GM12878 (cell line): ENCODE results near the gene AK4. TPM values are rescaled to one million over a fixed set of nuclear protein-coding genes. Genes with fewer than 3 reads are reported as not detected.

Source experiments
- ATAC-seq: fragments of 200-7000 bp; cut with Tn5 transposase; 3 replicates; pipeline ENCODE4 v1.9.1; 2020; ENCODE audit warnings: mild to moderate bottlenecking, moderate library complexity
- BruUV-seq: library from RNA; stranded (reverse); fragments of 400-500 nt; replicated peaks from 2 replicates; lab custom pipeline; 2021; lab: Mats Ljungman, UMichigan
- CTCF ChIA-PET: fragments of 300-600 bp; sonication (Branson Sonifier 250); formaldehyde crosslinking; extraction: SDS; loops from one replicate; lab custom pipeline; 2021; ENCODE audit warnings: inconsistent platforms; lab: Yijun Ruan, JAX
- POLR2A ChIA-PET: fragments of 350-600 bp; formaldehyde crosslinking; extraction: SDS; loops from one replicate; lab custom pipeline; 2021; ENCODE audit warnings: inconsistent platforms; lab: Charles Lee
- RAD21 ChIA-PET: fragments of 300-600 bp; sonication (Branson Sonifier 250); formaldehyde crosslinking; loops from one replicate; lab custom pipeline; 2023; ENCODE audit warnings: antibody characterized with exemption; ENCODE audit not compliant: unreplicated experiment; lab: Charles Lee
- SMC1A ChIA-PET: fragments of 300-600 bp; sonication (Branson Sonifier 250); formaldehyde crosslinking; loops from one replicate; lab custom pipeline; 2023; ENCODE audit not compliant: unreplicated experiment, uncharacterized antibody; lab: Charles Lee
- DNase-seq: peaks from one replicate; pipeline ENCODE4 v3.0.0-alpha.2; 2011; ENCODE audit warnings: low read depth, low spot score
- FAIRE-seq: peaks from 3 replicates; lab custom pipeline; 2011; peaks lifted over from hg19 to GRCh38; lab: Jason Lieb, UNC
- H2AFZ ChIP-seq: 2 replicates; pipeline ENCODE4 v1.6.0; 2011; ENCODE audit warnings: low read depth, low read length, control low read depth; ENCODE audit not compliant: control insufficient read depth
- H3K27ac ChIP-seq: 2 replicates; pipeline ENCODE4 v1.5.1; 2011; ENCODE audit warnings: control low read depth; ENCODE audit not compliant: control insufficient read depth, insufficient read depth
- H3K27me3 ChIP-seq, 2 experiments: replicated peaks in 1 of 2; 2 replicates each; pipeline versions ENCODE4 v1.6.0 to v1.6.1; 2011; ENCODE audit warnings: low read length in 1 of 2; ENCODE audit not compliant: control insufficient read depth in 2 of 2, insufficient read depth in 2 of 2
- H3K36me3 ChIP-seq, 2 experiments: 2 replicates each; pipeline ENCODE4 v1.5.1; 2011; ENCODE audit warnings: low read length in 1 of 2; ENCODE audit not compliant: control insufficient read depth in 2 of 2, insufficient read depth in 2 of 2
- H3K4me1 ChIP-seq: 2 replicates; pipeline ENCODE4 v1.6.1; 2011; ENCODE audit warnings: mild to moderate bottlenecking, low read length, moderate library complexity, mixed read lengths; ENCODE audit not compliant: control insufficient read depth, insufficient read depth
- H3K4me2 ChIP-seq: 2 replicates; pipeline ENCODE4 v1.6.0; 2011; ENCODE audit warnings: control low read depth; ENCODE audit not compliant: control insufficient read depth, insufficient read depth
- H3K4me3 ChIP-seq: fragments of 200-600 bp; sonication (generic); 2 replicates; pipeline ENCODE4 v1.5.1; 2016
- H3K79me2 ChIP-seq: 2 replicates; pipeline ENCODE4 v1.6.0; 2011; ENCODE audit warnings: low read length; ENCODE audit not compliant: control insufficient read depth, insufficient read depth
- H3K9ac ChIP-seq: 2 replicates; pipeline ENCODE4 v1.8.0; 2011; ENCODE audit warnings: low read length, control low read depth, mixed read lengths; ENCODE audit not compliant: control insufficient read depth, insufficient read depth
- H3K9me3 ChIP-seq: replicated peaks from 3 replicates; pipeline ENCODE4 v1.5.1; 2011; ENCODE audit warnings: mild to moderate bottlenecking, low read length; ENCODE audit not compliant: control insufficient read depth, insufficient read depth
- H4K20me1 ChIP-seq: 2 replicates; pipeline ENCODE4 v1.6.0; 2011; ENCODE audit not compliant: control insufficient read depth, insufficient read depth
- CTCF ChIP-seq, 3 experiments: IDR thresholded peaks in 2 of 3; conservative IDR thresholded peaks in 1 of 3; 2 replicates each; pipeline ENCODE4 v1.5.1; 2011; ENCODE audit warnings: low read depth in 3 of 3, low read length in 3 of 3, mild to moderate bottlenecking in 3 of 3, control low read depth in 2 of 3, moderate library complexity in 2 of 3, inconsistent platforms in 1 of 3, mixed read lengths in 1 of 3; ENCODE audit not compliant: control insufficient read depth in 2 of 3, insufficient read depth in 1 of 3; ENCODE audit errors: extremely low read depth in 1 of 3
- ETV6 ChIP-seq, 2 experiments: fragments of 450-650 bp in 1 of 2; IDR thresholded peaks in 1 of 2; conservative IDR thresholded peaks in 1 of 2; 2 replicates each; pipeline ENCODE4 v1.6.1; 2014; ENCODE audit warnings: antibody characterized with exemption in 1 of 2, borderline replicate concordance in 1 of 2, low read depth in 1 of 2, mild to moderate bottlenecking in 1 of 2, moderate library complexity in 1 of 2
- IKZF2 ChIP-seq, 2 experiments: fragments of 450-650 bp; IDR thresholded peaks; 2 replicates each; pipeline ENCODE4 v1.6.1; 2017; ENCODE audit warnings: mild to moderate bottlenecking in 2 of 2, moderate library complexity in 2 of 2
- PAX8 ChIP-seq: fragments of 450-650 bp; IDR thresholded peaks from 2 replicates; pipeline ENCODE4 v1.6.1; 2017; ENCODE audit warnings: mild to moderate bottlenecking, moderate library complexity
- PML ChIP-seq: IDR thresholded peaks from 2 replicates; pipeline ENCODE4 v1.6.1; 2012; ENCODE audit warnings: low read length, inconsistent platforms
- RBBP5 ChIP-seq: fragments of 200-600 bp; sonication (generic); conservative IDR thresholded peaks from 2 replicates; pipeline ENCODE4 v1.6.1; 2016
- SMC3 ChIP-seq: IDR thresholded peaks from 2 replicates; pipeline ENCODE4 v1.6.1; 2011; ENCODE audit warnings: low read length, improper control_type of control experiment, borderline replicate concordance
- STAT3 ChIP-seq: IDR thresholded peaks from 2 replicates; pipeline ENCODE4 v1.6.1; 2011; ENCODE audit warnings: low read depth, low read length, improper control_type of control experiment
- SUPT20H ChIP-seq: IDR thresholded peaks from 2 replicates; pipeline ENCODE4 v1.6.1; 2011; ENCODE audit warnings: low read depth, mild to moderate bottlenecking, low read length, moderate library complexity, borderline replicate concordance; ENCODE audit not compliant: control insufficient read depth
- ZNF207 ChIP-seq: fragments of 450-650 bp; IDR thresholded peaks from 2 replicates; pipeline ENCODE4 v1.6.1; 2014; ENCODE audit warnings: antibody characterized with exemption, mild to moderate bottlenecking, borderline replicate concordance
- ZNF217 ChIP-seq: fragments of 450-650 bp; IDR thresholded peaks from 2 replicates; pipeline ENCODE4 v1.6.1; 2017; ENCODE audit warnings: antibody characterized with exemption, mild to moderate bottlenecking
- WGBS: methylation state at CpG from one replicate; pipeline ENCODE4 v1.1.6; 2016; ENCODE audit warnings: low lambda C conversion rate; ENCODE audit not compliant: insufficient replicate concordance, insufficient coverage; ENCODE audit errors: missing lambda C conversion rate; 5-methylcytosine and 5-hydroxymethylcytosine counted together
- in situ Hi-C: fragments of 300-500 bp; cut with MboI; formaldehyde crosslinking; loops from 9 replicates; pipeline ENCODE4 v1.14.3; 2018; ENCODE audit warnings: mixed read lengths
- intact Hi-C: fragments of 100-400 bp; cut with micrococcal nuclease; formaldehyde crosslinking; loops from one replicate; pipeline ENCODE4 v1.14.2; 2022; ENCODE audit not compliant: unreplicated experiment
- polyA plus RNA-seq, 11 experiments: library from polyadenylated mRNA; depleted of rRNA in 4 of 11; unstranded in 6 of 11; stranded (reverse) in 5 of 11; fragments of >200 nt; fragmentation: Nextera tagmentation in 4 of 11; fragmentation: Illumina TruSeq in 1 of 11; extraction: Ambion mirVana in 4 of 11; extraction: Trizol in 1 of 11; gene quantifications; 1 replicate in 1 of 11; 2 replicates in 10 of 11; pipeline versions ENCODE4 v1.2.1 to v1.2.3, GENCODE V29; 2011 to 2016; ENCODE audit warnings: inconsistent platforms in 2 of 11, missing spikeins in 2 of 11, low read depth in 1 of 11
- total RNA-seq, 4 experiments: library from RNA; depleted of rRNA in 3 of 4; stranded (reverse); fragments of >200 nt in 3 of 4; fragmentation: Illumina TruSeq in 1 of 4; extraction: Trizol in 1 of 4; gene quantifications; 2 replicates each; pipeline versions ENCODE4 v1.2.1 to v1.2.3, GENCODE V29; 2013 to 2021
- TF ChIP-seq, protein P1 (sequence below): fragments of 450-650 bp; IDR thresholded peaks from 2 replicates; pipeline ENCODE4 v1.6.1; 2014; ENCODE audit warnings: mild to moderate bottlenecking
- TF ChIP-seq, protein P2 (sequence below): IDR thresholded peaks from 2 replicates; pipeline ENCODE4 v1.6.1; 2012; ENCODE audit warnings: low read length, inconsistent platforms

Gene AK4
- total and polyA plus RNA-seq, 10 of the 15 experiments (the other 5 are each of a cell fraction or from before 2014, with no cell fraction given) = 23.9 to 161 (median 49.0) TPM

DNA sequence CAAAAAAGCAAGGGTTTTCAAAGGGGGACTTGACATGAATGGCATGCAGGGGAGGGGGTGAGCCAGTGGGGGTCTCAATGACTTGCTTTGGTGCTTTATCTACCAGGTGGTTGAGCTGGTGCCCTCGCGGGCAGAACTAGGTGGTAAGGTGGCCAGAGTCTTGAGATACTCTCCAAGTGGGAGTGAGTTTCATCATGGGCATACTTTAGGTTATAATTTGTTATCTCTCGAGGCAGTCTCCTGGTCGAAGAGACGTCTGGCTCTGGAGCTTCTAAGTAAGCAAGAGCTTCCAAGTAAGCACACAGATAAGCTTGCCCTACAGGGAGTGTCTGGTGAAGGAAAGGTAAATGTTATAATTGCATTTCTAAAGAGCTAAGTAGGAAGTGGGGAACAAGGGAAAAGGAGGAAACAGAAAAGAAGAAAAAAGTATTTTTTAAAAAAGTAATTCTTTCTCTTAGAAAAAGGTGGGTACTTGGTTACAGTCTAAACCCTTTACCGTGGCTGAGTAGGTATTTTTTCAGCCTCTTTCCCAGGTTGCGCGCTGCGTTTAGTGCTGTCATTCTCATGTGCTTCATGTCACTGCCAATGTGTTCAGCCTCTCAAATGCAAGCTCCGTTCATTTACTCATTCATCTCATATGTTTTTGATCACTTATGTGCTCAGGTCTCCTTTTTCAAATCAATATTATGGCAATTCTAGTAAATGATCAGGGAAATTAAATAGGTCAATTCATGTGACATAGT is 129.8 kb downstream of the AK4 start:
- no peaks in the 10 kb centered on the region for H4K20me1 ChIP-seq
- ChIA-PET RAD21 (no interaction called here), POLR2A (no interaction called here), CTCF (no interaction called here), SMC1A (no interaction called here)
- intact Hi-C loops = no loop called here
- no peaks in the 10 kb centered on the region; a peak in 1 of 4 replicates for H3K27me3 ChIP-seq
- H3K9me3 ChIP-seq = no peaks in the 10 kb centered on the region
- no peaks in the 10 kb centered on the region for H3K36me3 ChIP-seq
- H3K4me1 ChIP-seq = no peaks in the 10 kb centered on the region
- no peak overlapping the region for H3K4me2 ChIP-seq
- no peak for ATAC-seq
- H3K79me2 ChIP-seq = no peaks in the 10 kb centered on the region
- no peak overlapping the region for H3K9ac ChIP-seq
- WGBS = 66% methylated on average over 10 of the region's 10 CpGs
- TF ChIP-seq ZNF217 (no peak), CTCF (IDR thresholded peaks at IDR 0.05 in 2 of 3, conservative IDR thresholded peaks at IDR 0.05 in 1 of 3; ENCODE audit: control insufficient read depth in 2 of 3, extremely low read depth in 1 of 3, insufficient read depth in 1 of 3, low read depth in 3 of 3, low read length in 3 of 3) (no peak), ZNF207 (no peak), PML (no peak), STAT3 (no peak), SMC3 (no peak), SUPT20H (no peak), ETV6 (conservative IDR thresholded peaks at IDR 0.05 in 1 of 2, IDR thresholded peaks at IDR 0.05 in 1 of 2; ENCODE audit: borderline replicate concordance in 1 of 2, low read depth in 1 of 2) (no peak), RBBP5 (no peak), IKZF2 (IDR thresholded peaks at IDR 0.05) (no peak), PAX8 (no peak)
- TF ChIP-seq, protein P1, sequence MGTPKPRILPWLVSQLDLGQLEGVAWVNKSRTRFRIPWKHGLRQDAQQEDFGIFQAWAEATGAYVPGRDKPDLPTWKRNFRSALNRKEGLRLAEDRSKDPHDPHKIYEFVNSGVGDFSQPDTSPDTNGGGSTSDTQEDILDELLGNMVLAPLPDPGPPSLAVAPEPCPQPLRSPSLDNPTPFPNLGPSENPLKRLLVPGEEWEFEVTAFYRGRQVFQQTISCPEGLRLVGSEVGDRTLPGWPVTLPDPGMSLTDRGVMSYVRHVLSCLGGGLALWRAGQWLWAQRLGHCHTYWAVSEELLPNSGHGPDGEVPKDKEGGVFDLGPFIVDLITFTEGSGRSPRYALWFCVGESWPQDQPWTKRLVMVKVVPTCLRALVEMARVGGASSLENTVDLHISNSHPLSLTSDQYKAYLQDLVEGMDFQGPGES = no peak
- TF ChIP-seq, protein P2, sequence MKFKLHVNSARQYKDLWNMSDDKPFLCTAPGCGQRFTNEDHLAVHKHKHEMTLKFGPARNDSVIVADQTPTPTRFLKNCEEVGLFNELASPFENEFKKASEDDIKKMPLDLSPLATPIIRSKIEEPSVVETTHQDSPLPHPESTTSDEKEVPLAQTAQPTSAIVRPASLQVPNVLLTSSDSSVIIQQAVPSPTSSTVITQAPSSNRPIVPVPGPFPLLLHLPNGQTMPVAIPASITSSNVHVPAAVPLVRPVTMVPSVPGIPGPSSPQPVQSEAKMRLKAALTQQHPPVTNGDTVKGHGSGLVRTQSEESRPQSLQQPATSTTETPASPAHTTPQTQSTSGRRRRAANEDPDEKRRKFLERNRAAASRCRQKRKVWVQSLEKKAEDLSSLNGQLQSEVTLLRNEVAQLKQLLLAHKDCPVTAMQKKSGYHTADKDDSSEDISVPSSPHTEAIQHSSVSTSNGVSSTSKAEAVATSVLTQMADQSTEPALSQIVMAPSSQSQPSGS = no peak
- no peak overlapping the region for H2AFZ ChIP-seq
- no peak for DNase-seq
- BruUV-seq = no TSS peak
- no peak for FAIRE-seq
- in situ Hi-C loops = no loop called here
- no peak overlapping the region for H3K27ac ChIP-seq
- no peak overlapping the region for H3K4me3 ChIP-seq
